Adrenal gland (tissue), 12 donors: ENCODE data around the gene TMTC4. TPM values are rescaled to one million over a fixed set of nuclear protein-coding genes. Genes with fewer than 3 reads are reported as not detected.
"Not testable (repeated sequence)": the region's sequence is repeated elsewhere in the genome, so short reads cannot be mapped to it uniquely, and the experiment has no call there.

ENCODE experiments used
- DNase-seq, 7 donors: peaks; one replicate each; pipeline ENCODE4 v3.0.0-alpha.2; 2019 to 2020
- H3K27ac ChIP-seq, 5 donors: fragments of 200-600 bp; sonication (generic) in 4 of 5; 1 replicate in 3 of 5; 2 replicates in 2 of 5; pipeline versions ENCODE4 v1.5.1 to v1.8.0; 2016 to 2020; ENCODE audit warnings: mild to moderate bottlenecking in 1 of 5
- H3K27me3 ChIP-seq: fragments of 200-600 bp; 2 replicates; pipeline ENCODE4 v1.8.0; 2021
- H3K36me3 ChIP-seq, 2 donors: fragments of 200-600 bp; replicated peaks in 1 of 2; 1 replicate in 1 of 2; 2 replicates in 1 of 2; pipeline versions ENCODE4 v1.5.1 to v1.8.0; 2018 to 2022
- H3K4me1 ChIP-seq, 2 donors: fragments of 200-600 bp; replicated peaks in 1 of 2; 1 replicate in 1 of 2; 2 replicates in 1 of 2; pipeline versions ENCODE4 v1.5.1 to v1.8.0; 2018 to 2021
- H3K4me3 ChIP-seq, 4 donors: fragments of 200-600 bp; sonication (generic) in 3 of 4; one replicate each; pipeline ENCODE4 v1.5.1; 2016 to 2018
- H3K9me3 ChIP-seq, 3 donors: fragments of 200-600 bp; sonication (generic) in 1 of 3; replicated peaks in 1 of 3; 1 replicate in 2 of 3; 2 replicates in 1 of 3; pipeline versions ENCODE4 v1.5.1 to v1.8.0; 2016 to 2021
- POLR2A ChIP-seq, 2 donors: fragments of 450-650 bp; IDR thresholded peaks; one replicate each; pipeline ENCODE4 v1.6.1; 2017; ENCODE audit warnings: antibody characterized with exemption in 2 of 2, mild to moderate bottlenecking in 2 of 2, moderate library complexity in 1 of 2
- WGBS, 4 donors: extraction: QIAGEN DNeasy Blood & Tissue Kit in 2 of 4; methylation state at CpG; one replicate each; pipeline versions ENCODE4 v1.1.5 to v1.1.7; 2013 to 2017; 5-methylcytosine and 5-hydroxymethylcytosine counted together
- intact Hi-C, 2 donors: fragments of 100-400 bp; cut with DNase I; formaldehyde crosslinking; loops; one replicate each; pipeline versions ENCODE4 v1.14.1 to v1.15.0; 2022 to 2023
- polyA plus RNA-seq, 3 donors: library from polyadenylated mRNA; stranded (reverse); fragments of 200-250 nt in 2 of 3; fragments of 350-450 nt in 1 of 3; fragmentation: Illumina TruSeq in 1 of 3; extraction: RNeasy Lipid Tissue Mini Kit (QIAGEN cat#74804) in 1 of 3; gene quantifications; one replicate each; pipeline ENCODE4 v1.2.3, GENCODE V29; 2013 to 2014
- total RNA-seq, 9 donors: library from RNA; depleted of rRNA in 4 of 9; stranded (reverse); fragments of >200 nt in 4 of 9; fragments of 120-200 nt in 1 of 9; fragmentation: NEBNext Ultra II Directional in 1 of 9; extraction: Animal tissue kit (Norgen Biotek cat#: 25700) in 1 of 9; gene quantifications; one replicate each; pipeline versions ENCODE4 v1.1.0 to v1.2.4, GENCODE V29; 2013 to 2023
- TF ChIP-seq, protein P1 (sequence below), 6 experiments: fragments of 450-650 bp in 4 of 6; fragments of 200-600 bp in 2 of 6; sonication (generic) in 1 of 6; IDR thresholded peaks; 1 replicate in 5 of 6; 2 replicates in 1 of 6; pipeline versions ENCODE4 v1.5.1 to v1.8.0; 2016 to 2021; ENCODE audit warnings: antibody characterized with exemption in 6 of 6, mild to moderate bottlenecking in 2 of 6, moderate library complexity in 1 of 6
- donor health status: healthy with polysubstance abuse.
- donor health status: Bipolar disorder and iron deficiency.
- donor health status: DM: yes; HTN: yes; CAD: no.
- donor health status: DM: no; HTN: no; CAD: no.
- donor health status: DM: no; HTN: no; CAD: no.
- donor health status: DM: yes; HTN: yes; CAD: no.

The TMTC4 gene
- total and polyA plus RNA-seq, 12 donors = 3.9 to 14.7 (median 9.4) TPM

DNA sequence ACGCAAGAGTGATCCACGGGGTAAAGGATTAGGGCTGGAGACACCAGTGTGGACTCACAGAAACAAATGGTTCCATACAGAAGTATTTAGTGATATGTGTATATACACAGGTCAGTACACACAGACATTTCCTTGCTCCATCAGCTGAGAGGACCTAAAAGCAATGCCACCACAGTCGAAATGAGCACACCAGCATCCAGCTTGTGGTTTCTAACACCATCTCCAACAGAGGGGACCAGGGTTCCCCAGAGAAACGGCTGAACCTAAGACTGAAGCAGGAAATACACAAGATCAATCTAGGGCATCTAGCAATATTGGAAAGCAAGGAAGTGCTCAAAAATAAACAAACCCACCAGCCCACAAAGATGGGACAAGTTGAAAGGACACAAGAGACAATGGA is 93.6 kb downstream of the TMTC4 start:
- Histone ChIP-seq H3K36me3 (no peaks in the 10 kb centered on the region), H3K27ac (no peak overlapping the region), H3K27me3 (no peaks in the 10 kb centered on the region), H3K9me3 (no peaks in the 10 kb centered on the region), H3K4me3 (no peak overlapping the region), H3K4me1 (no peaks in the 10 kb centered on the region)
- DNase-seq = no peak
- 89 to 97% (median 95%) methylated on average over 4 of the region's 4 CpGs for WGBS, 4 donors
- intact Hi-C loops = no loop called here
- TF ChIP-seq POLR2A (IDR thresholded peaks at IDR 0.05) = no peak
- TF ChIP-seq, protein P1, sequence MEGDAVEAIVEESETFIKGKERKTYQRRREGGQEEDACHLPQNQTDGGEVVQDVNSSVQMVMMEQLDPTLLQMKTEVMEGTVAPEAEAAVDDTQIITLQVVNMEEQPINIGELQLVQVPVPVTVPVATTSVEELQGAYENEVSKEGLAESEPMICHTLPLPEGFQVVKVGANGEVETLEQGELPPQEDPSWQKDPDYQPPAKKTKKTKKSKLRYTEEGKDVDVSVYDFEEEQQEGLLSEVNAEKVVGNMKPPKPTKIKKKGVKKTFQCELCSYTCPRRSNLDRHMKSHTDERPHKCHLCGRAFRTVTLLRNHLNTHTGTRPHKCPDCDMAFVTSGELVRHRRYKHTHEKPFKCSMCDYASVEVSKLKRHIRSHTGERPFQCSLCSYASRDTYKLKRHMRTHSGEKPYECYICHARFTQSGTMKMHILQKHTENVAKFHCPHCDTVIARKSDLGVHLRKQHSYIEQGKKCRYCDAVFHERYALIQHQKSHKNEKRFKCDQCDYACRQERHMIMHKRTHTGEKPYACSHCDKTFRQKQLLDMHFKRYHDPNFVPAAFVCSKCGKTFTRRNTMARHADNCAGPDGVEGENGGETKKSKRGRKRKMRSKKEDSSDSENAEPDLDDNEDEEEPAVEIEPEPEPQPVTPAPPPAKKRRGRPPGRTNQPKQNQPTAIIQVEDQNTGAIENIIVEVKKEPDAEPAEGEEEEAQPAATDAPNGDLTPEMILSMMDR (IDR thresholded peaks at IDR 0.05) = no peak

DNA sequence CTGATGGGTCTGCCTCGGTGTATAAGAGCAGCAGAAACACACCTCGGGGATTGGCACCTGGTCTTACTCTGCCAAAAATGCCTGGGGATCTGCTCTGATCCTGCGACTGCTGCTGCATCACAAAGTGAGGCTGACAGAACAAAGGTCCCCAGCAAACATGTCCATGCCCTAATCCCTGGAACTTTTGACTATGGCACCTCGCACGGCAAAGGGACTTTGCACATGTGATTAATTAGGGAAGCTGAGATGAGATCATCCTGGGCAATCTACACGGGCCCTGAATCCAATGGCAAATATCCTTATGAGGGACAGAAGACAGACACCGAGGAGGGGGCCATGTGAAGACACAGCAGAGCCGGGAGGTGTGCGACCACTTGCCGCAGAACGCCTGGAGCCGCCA is 94.5 kb downstream of the TMTC4 start:
- Histone ChIP-seq H3K9me3 (no peaks in the 10 kb centered on the region), H3K4me1 (no peaks in the 10 kb centered on the region), H3K36me3 (no peaks in the 10 kb centered on the region), H3K27me3 (no peaks in the 10 kb centered on the region), H3K4me3 (no peak overlapping the region), H3K27ac (no peak overlapping the region)
- TF ChIP-seq, protein P1 (IDR thresholded peaks at IDR 0.05) = no peak
- TF ChIP-seq POLR2A (IDR thresholded peaks at IDR 0.05) = no peak
- no peak for DNase-seq
- intact Hi-C loops = no loop called here
- 95 to 97% (median 96%) methylated on average over 11 to 12 of the region's 12 CpGs for WGBS, 4 donors

DNA sequence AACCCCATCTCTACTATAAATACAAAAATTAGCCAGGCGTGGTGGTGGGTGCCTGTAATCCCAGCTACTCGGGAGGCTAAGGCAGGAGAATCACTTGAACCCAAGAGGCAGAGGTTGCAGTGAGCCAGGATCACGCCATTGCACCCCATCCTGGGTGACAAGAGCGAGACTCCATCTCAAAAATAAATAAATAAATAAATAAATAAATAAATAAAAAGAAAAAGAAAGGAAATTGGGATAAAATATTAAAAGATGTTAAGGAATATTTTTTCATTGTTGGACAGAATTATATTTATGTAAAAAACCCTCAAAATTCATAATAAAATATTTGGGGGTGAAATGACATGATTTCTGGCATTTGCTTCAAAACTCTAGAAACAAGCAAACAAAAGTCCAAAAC is 97.4 kb downstream of the TMTC4 start:
- H3K36me3 ChIP-seq, H3K27ac ChIP-seq, H3K27me3 ChIP-seq, DNase-seq, H3K9me3 ChIP-seq, H3K4me1 ChIP-seq, H3K4me3 ChIP-seq: not testable (repeated sequence)
- intact Hi-C loops = loop anchor here in 1 of 2 donors (10.0 kb wide), 1 partner anchor 548 kb away; no protein-coding TSS in a partner anchor
- WGBS, 4 donors = 91 to 100% (median 98%) methylated on average over 4 of the region's 4 CpGs

DNA sequence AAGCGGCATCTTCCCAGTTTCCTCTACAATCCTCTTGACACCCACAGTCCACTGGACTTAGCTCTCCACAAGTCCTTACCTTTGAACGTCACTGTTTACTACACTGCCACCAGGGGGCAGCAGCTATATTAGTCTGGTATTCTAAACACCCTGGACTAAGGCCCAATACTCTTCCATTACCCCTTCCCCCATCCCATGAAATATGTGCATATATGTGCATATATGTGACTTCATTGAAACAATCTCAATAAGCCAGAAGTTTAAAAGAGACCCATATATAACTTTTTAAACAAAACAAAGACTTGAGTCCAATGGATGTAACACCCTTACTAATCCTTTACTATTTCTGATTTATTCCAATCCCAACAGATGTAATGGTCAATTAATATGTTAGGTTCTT is 101.5 kb downstream of the TMTC4 start:
- DNase-seq = peak; percentile 68 to 90 (median 86)
- WGBS, 4 donors = 28 to 40% (median 33%) methylated on average over 2 of the region's 2 CpGs
- no peak for TF ChIP-seq POLR2A (IDR thresholded peaks at IDR 0.05)
- TF ChIP-seq, protein P1 (IDR thresholded peaks at IDR 0.05) = peak; percentile 63 to 80 (median 72)
- Histone ChIP-seq H3K27me3 (no peaks in the 10 kb centered on the region), H3K27ac (no peak overlapping the region), H3K36me3 (no peaks in the 10 kb centered on the region), H3K9me3 (no peaks in the 10 kb centered on the region), H3K4me1 (no peaks in the 10 kb centered on the region), H3K4me3 (no peak overlapping the region)
- intact Hi-C loops = loop anchor here in 1 of 2 donors (10.0 kb wide), 1 partner anchor 552 kb away; no protein-coding TSS in a partner anchor

DNA sequence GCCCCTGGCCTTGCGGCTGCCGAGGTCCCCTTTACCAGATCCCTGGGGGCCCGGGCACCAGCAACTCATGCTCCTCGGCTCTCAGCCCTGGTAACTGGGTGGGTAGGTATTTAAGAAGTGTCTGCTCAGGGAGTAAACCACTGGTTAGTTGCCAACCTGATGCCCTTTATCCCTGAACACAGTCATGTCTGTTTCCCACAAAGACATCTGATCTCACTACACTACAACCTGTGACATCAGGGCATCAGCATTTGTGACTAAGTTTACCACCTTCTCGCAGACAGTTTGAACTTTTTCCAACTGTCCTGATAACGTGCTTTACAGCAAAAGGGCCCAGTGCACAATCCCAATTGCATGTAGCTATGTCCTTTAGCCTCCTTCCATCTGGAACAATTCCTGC is 108.1 kb downstream of the TMTC4 start:
- no peaks in the 10 kb centered on the region for H3K36me3 ChIP-seq
- WGBS, 4 donors = 81 to 96% (median 93%) methylated on average over 2 to 6 of the region's 6 CpGs
- H3K4me1 ChIP-seq = no peaks in the 10 kb centered on the region
- intact Hi-C loops = no loop called here
- H3K27ac ChIP-seq = no peak overlapping the region
- TF ChIP-seq, protein P1 (IDR thresholded peaks at IDR 0.05) = no peak
- no peak for TF ChIP-seq POLR2A (IDR thresholded peaks at IDR 0.05)
- no peaks in the 10 kb centered on the region for H3K27me3 ChIP-seq
- DNase-seq = no peak
- H3K4me3 ChIP-seq = no peak overlapping the region
- H3K9me3 ChIP-seq = no peaks in the 10 kb centered on the region
